Neural progenitor cell (in vitro differentiated cells): Measurements from ENCODE around the gene SDCCAG8. TPM values are rescaled to one million over a fixed set of nuclear protein-coding genes. Genes with fewer than 3 reads are reported as not detected.

Source experiments
- DNase-seq: peaks from one replicate; pipeline ENCODE4 v3.0.0-alpha.2; 2016; ENCODE audit warnings: low spot score
- H2AFZ ChIP-seq: fragments of 200-600 bp; sonication (generic); replicated peaks from 2 replicates; pipeline ENCODE4 v1.6.1; 2016; ENCODE audit warnings: antibody characterized with exemption
- H3F3A ChIP-seq: fragments of 200-600 bp; sonication (generic); 2 replicates; pipeline ENCODE4 v1.6.1; 2016; ENCODE audit warnings: antibody characterized with exemption, low read depth
- H3K27ac ChIP-seq: fragments of 200-600 bp; sonication (generic); 2 replicates; pipeline ENCODE4 v1.5.1; 2016; ENCODE audit warnings: mild to moderate bottlenecking
- H3K27me3 ChIP-seq: fragments of 200-600 bp; sonication (generic); 2 replicates; pipeline ENCODE4 v1.6.1; 2016; ENCODE audit warnings: mild to moderate bottlenecking, moderate library complexity
- H3K36me3 ChIP-seq: fragments of 200-600 bp; sonication (generic); 2 replicates; pipeline ENCODE4 v1.5.1; 2016
- H3K4me1 ChIP-seq: fragments of 200-600 bp; sonication (generic); 2 replicates; pipeline ENCODE4 v1.6.1; 2016; ENCODE audit warnings: mixed run types
- H3K4me2 ChIP-seq: fragments of 200-600 bp; sonication (generic); 2 replicates; pipeline ENCODE4 v1.6.1; 2016
- H3K4me3 ChIP-seq: fragments of 200-600 bp; sonication (generic); 2 replicates; pipeline ENCODE4 v1.5.1; 2016
- H3K79me2 ChIP-seq: fragments of 200-600 bp; sonication (generic); 2 replicates; pipeline ENCODE4 v1.6.1; 2016; ENCODE audit warnings: low read depth
- H3K9ac ChIP-seq: fragments of 200-600 bp; sonication (generic); 2 replicates; pipeline ENCODE4 v1.6.1; 2016
- H3K9me3 ChIP-seq: fragments of 200-600 bp; sonication (generic); 2 replicates; pipeline ENCODE4 v1.5.1; 2016; ENCODE audit warnings: low read depth
- H4K20me1 ChIP-seq: fragments of 200-600 bp; sonication (generic); 2 replicates; pipeline ENCODE4 v1.6.1; 2016; ENCODE audit warnings: low read depth
- H3K27ac Mint-ChIP-seq: 3 replicates; pipeline ENCODE4 v1.8.0; 2021; ENCODE audit warnings: mixed read lengths
- H3K27me3 Mint-ChIP-seq: 2 replicates; pipeline ENCODE4 v1.8.0; 2022; ENCODE audit warnings: low read depth, mild to moderate bottlenecking, inconsistent platforms, moderate library complexity, mixed read lengths; ENCODE audit not compliant: insufficient read depth
- H3K36me3 Mint-ChIP-seq: 3 replicates; pipeline ENCODE4 v1.8.0; 2021; ENCODE audit warnings: mixed read lengths
- H3K4me1 Mint-ChIP-seq: 3 replicates; pipeline ENCODE4 v1.8.0; 2021; ENCODE audit warnings: mixed read lengths
- H3K4me3 Mint-ChIP-seq: 3 replicates; pipeline ENCODE4 v1.8.0; 2021; ENCODE audit warnings: mild to moderate bottlenecking, moderate library complexity, mixed read lengths
- H3K9me3 Mint-ChIP-seq: 3 replicates; pipeline ENCODE4 v1.8.0; 2020; ENCODE audit warnings: mixed read lengths
- EZH2 ChIP-seq: fragments of 200-600 bp; sonication (generic); IDR thresholded peaks from 2 replicates; pipeline ENCODE4 v1.6.1; 2017; ENCODE audit warnings: antibody characterized with exemption, mild to moderate bottlenecking, moderate library complexity
- EZH2phosphoT487 ChIP-seq: fragments of 200-600 bp; sonication (generic); IDR thresholded peaks from 2 replicates; pipeline ENCODE4 v1.6.1; 2017; ENCODE audit warnings: antibody characterized with exemption
- total RNA-seq: library from RNA; depleted of rRNA; stranded (reverse); fragments of >200 nt; gene quantifications from 2 replicates; pipeline ENCODE4 v1.2.3, GENCODE V29; 2015; ENCODE audit warnings: low replicate concordance
- TF ChIP-seq, protein P1 (sequence below): fragments of 200-600 bp; sonication (generic); IDR thresholded peaks from 2 replicates; pipeline ENCODE4 v1.5.1; 2017; ENCODE audit warnings: antibody characterized with exemption, mild to moderate bottlenecking

SDCCAG8 gene
- total RNA-seq, 1 donor from 2014 or later: 30.3 TPM

DNA sequence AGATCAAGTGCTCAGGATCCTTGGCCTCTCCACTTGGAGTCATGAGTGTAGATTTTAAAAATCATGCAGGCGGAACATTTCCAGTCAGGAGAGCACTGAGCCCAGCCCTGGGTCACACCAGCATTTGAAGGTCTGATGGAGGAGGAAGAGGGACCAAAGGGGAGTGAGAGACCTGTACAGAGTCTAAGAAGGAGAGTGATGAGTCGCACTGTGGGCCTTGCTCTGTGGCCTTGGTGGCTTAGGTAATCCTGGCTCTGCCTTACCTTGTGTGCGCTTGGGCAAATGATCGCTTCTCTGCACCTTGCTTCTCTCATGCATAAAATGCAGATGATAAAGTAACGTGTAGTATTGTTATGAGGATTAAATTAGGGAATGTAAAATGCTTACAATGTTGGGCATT, 225.3 kb downstream of the SDCCAG8 start:
- peaks cover 8% of the 10 kb centered on the region for H3K36me3 Mint-ChIP-seq
- no peaks in the 10 kb centered on the region for H3K9me3 ChIP-seq
- no peak overlapping the region for H3K9ac ChIP-seq
- H3K4me2 ChIP-seq: no peak overlapping the region
- peaks cover 3% of the 10 kb centered on the region for H3F3A ChIP-seq
- H3K36me3 ChIP-seq: no peaks in the 10 kb centered on the region
- no peak for TF ChIP-seq EZH2phosphoT487
- no peak for TF ChIP-seq EZH2
- TF ChIP-seq, protein P1, sequence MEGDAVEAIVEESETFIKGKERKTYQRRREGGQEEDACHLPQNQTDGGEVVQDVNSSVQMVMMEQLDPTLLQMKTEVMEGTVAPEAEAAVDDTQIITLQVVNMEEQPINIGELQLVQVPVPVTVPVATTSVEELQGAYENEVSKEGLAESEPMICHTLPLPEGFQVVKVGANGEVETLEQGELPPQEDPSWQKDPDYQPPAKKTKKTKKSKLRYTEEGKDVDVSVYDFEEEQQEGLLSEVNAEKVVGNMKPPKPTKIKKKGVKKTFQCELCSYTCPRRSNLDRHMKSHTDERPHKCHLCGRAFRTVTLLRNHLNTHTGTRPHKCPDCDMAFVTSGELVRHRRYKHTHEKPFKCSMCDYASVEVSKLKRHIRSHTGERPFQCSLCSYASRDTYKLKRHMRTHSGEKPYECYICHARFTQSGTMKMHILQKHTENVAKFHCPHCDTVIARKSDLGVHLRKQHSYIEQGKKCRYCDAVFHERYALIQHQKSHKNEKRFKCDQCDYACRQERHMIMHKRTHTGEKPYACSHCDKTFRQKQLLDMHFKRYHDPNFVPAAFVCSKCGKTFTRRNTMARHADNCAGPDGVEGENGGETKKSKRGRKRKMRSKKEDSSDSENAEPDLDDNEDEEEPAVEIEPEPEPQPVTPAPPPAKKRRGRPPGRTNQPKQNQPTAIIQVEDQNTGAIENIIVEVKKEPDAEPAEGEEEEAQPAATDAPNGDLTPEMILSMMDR: no peak
- no peak overlapping the region for H3K4me3 ChIP-seq
- no peak overlapping the region for H3K27ac Mint-ChIP-seq
- no peak overlapping the region for H3K4me3 Mint-ChIP-seq
- peaks cover 24% of the 10 kb centered on the region for H3K4me1 ChIP-seq
- H3K4me1 Mint-ChIP-seq: peaks cover 46% of the 10 kb centered on the region
- DNase-seq: no peak
- H4K20me1 ChIP-seq: no peaks in the 10 kb centered on the region
- peaks cover 6% of the 10 kb centered on the region for H3K27me3 ChIP-seq
- no peaks in the 10 kb centered on the region for H3K79me2 ChIP-seq
- peaks cover 14% of the 10 kb centered on the region for H3K27me3 Mint-ChIP-seq
- H2AFZ ChIP-seq: no peak overlapping the region
- no peak overlapping the region for H3K27ac ChIP-seq
- peaks cover 3% of the 10 kb centered on the region for H3K9me3 Mint-ChIP-seq

DNA sequence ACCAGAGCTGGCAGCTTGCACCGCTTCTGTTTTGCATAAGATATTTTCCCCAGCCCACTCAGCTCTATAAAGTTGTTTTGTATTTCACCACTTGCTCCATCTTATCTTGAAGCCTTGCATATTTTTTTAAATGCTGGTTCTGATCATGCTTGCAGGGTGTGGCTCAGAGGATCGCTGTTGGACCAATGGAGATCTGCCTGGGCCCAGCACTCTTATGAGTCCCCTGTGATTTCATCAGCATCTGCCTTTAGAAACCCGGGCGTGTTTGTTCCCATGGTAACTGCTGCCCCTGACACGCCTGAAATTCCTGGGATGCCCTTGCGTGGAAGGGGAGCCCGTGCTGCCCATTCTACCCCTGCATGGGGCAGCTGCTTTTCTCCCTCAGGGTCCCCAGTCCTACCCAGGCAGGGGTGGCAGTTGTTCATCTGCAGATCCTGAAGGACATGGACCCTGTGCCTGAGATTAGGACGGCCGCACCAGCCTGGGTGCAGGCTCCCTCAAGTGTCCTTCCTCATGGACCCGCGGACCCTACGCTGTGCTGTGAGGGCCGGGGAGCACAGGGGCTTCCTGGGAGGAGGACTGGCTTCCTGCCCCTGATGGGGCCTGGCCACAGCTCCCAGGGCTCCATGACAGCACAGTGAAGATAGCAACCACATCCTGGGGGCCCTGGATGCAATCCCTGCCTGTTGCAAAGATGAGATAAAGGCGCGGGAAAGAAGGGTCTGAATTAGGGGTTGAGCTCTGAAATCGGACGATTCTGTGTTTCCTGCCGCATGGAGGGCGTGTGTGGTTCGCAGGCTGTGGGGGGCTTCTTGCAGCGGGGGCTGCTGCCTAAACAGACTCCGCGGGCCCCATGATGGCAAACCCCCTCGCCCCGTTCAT, 226.5 kb downstream of the SDCCAG8 start:
- Histone ChIP-seq H3K9me3 (no peaks in the 10 kb centered on the region), H3K4me3 (peak overlapping the region; percentile 58), H3K36me3 (no peaks in the 10 kb centered on the region), H3K79me2 (no peaks in the 10 kb centered on the region), H4K20me1 (no peaks in the 10 kb centered on the region), H3K9ac (no peak overlapping the region), H3K4me1 (peaks cover 19% of the 10 kb centered on the region), H3K4me2 (peak overlapping the region; percentile 90), H3F3A (no peaks in the 10 kb centered on the region), H3K27ac (no peak overlapping the region), H2AFZ (peak overlapping the region; percentile 91), H3K27me3 (peaks cover 6% of the 10 kb centered on the region)
- no peak overlapping the region for H3K27ac Mint-ChIP-seq
- DNase-seq: peak; percentile 58
- TF ChIP-seq EZH2: no peak
- TF ChIP-seq, protein P1: no peak
- H3K4me3 Mint-ChIP-seq: peak overlapping the region; percentile 81
- peaks cover 8% of the 10 kb centered on the region for H3K36me3 Mint-ChIP-seq
- H3K4me1 Mint-ChIP-seq: peaks cover 35% of the 10 kb centered on the region
- peaks cover 3% of the 10 kb centered on the region for H3K9me3 Mint-ChIP-seq
- peaks cover 17% of the 10 kb centered on the region for H3K27me3 Mint-ChIP-seq

DNA sequence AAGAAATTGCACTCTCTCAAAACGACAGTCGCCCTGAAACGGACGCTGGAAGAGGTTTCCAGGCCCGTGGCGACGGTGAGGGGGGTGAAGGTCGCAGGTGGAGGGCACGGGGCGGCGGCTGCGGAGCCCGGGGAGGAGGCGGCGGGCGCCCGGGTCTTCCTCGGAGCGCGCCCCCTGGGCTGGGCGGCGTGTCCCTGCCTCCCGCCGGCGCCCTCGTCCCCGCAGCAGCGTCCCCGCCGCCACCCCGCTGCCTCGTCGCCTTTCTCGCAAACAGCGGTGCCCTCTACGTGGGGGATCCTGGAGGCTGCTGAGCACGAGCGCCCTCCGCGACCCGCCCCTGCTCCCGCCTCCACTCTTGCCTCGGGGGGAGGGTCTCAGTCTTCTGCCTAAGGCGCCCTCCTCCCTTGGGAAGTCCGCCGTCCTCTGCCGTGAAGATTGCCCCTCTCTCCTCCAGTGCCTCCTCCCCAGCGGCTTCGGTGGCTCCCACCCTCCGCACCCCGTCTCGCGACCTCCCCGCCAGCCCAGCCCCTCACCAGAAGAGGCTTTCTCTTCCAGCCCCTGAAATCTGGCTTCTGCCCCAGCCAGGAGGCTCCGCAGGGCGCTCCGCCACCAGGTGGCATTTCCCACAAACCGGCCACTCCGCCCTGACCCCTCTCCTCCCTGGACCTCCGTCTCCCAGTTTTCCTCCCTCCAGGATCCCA, 227.4 kb downstream of the SDCCAG8 start:
- H3K27me3 Mint-ChIP-seq: peaks cover 18% of the 10 kb centered on the region
- no peak overlapping the region for H3K9ac ChIP-seq
- H3F3A ChIP-seq: no peaks in the 10 kb centered on the region
- peak overlapping the region; percentile 90 for H3K4me2 ChIP-seq
- H3K9me3 ChIP-seq: no peaks in the 10 kb centered on the region
- H2AFZ ChIP-seq: peak overlapping the region; percentile 91
- H3K27ac ChIP-seq: no peak overlapping the region
- peak overlapping the region; percentile 87 for H3K27ac Mint-ChIP-seq
- peak overlapping the region; percentile 58 for H3K4me3 ChIP-seq
- TF ChIP-seq EZH2phosphoT487 (no peak), EZH2 (no peak)
- TF ChIP-seq, protein P1: peak; percentile 42
- peak; percentile 57 for DNase-seq
- peak overlapping the region; percentile 81 for H3K4me3 Mint-ChIP-seq
- peaks cover 3% of the 10 kb centered on the region for H3K9me3 Mint-ChIP-seq
- peaks cover 5% of the 10 kb centered on the region for H3K36me3 Mint-ChIP-seq
- peaks cover 15% of the 10 kb centered on the region for H3K4me1 ChIP-seq
- H3K4me1 Mint-ChIP-seq: peaks cover 36% of the 10 kb centered on the region
- H4K20me1 ChIP-seq: no peaks in the 10 kb centered on the region
- H3K79me2 ChIP-seq: no peaks in the 10 kb centered on the region
- H3K36me3 ChIP-seq: no peaks in the 10 kb centered on the region
- peaks cover 6% of the 10 kb centered on the region for H3K27me3 ChIP-seq
